GM18508 (cell line): ENCODE measurements around the gene SMPD4.
A peak's percentile ranks its signal among the peaks of the same experiment; 100 is the strongest.
"Not testable (repeated sequence)": the region's sequence is repeated elsewhere in the genome, so short reads cannot be mapped to it uniquely, and the experiment has no call there.

Experiments
- ATAC-seq: cut with Tn5 transposase; IDR thresholded peaks from one replicate; pipeline ENCODE4 v1.9.1; 2021; ENCODE audit warnings: moderate number of reproducible peaks; ENCODE audit not compliant: insufficient read depth, unreplicated experiment

The SMPD4 gene

GRCh38 chr2:130160131-130160530 lies 21.3 kb downstream of the SMPD4 start:
- ATAC-seq, result no peak

DNA sequence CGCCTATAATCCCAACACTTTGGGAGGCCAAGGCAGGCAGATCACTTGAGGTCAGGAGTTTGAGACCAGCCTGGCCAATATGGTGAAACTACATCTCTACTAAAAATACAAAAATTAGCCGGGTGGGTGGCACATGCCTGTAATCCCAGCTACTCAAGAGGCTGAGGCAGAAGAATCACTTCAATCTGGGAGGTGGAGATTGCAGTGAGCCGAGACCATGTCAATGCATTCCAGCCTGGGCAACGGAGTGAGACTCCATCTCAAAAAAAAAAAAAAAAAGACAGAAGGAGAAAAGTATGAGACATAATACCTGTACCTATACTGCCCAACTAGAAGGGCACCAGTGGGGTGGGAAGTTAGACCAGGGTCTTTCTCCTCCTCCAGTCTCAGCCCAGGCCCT lies 22.0 kb downstream of the SMPD4 start:
- ATAC-seq, result not testable (repeated sequence)

DNA sequence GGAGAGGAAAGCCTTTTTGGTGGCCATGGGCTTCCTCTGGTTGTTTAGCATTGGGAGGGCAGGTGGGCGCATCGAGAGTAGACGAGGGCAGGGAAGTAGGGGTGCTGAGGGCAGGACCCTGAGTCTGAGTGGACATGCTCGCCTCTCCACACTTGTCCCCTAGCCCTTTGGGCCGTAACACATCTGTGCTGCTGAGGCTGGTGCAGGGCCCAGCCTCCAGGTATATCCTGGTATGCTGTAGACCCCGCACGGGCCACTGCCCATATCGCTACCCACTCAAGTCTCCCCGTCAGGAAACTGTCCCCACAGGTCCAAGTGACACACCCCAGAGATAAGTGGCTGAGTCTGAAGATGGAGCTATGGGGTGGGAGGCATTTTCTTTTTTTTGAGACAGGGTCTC lies 22.8 kb downstream of the SMPD4 start:
- no peak for ATAC-seq

DNA sequence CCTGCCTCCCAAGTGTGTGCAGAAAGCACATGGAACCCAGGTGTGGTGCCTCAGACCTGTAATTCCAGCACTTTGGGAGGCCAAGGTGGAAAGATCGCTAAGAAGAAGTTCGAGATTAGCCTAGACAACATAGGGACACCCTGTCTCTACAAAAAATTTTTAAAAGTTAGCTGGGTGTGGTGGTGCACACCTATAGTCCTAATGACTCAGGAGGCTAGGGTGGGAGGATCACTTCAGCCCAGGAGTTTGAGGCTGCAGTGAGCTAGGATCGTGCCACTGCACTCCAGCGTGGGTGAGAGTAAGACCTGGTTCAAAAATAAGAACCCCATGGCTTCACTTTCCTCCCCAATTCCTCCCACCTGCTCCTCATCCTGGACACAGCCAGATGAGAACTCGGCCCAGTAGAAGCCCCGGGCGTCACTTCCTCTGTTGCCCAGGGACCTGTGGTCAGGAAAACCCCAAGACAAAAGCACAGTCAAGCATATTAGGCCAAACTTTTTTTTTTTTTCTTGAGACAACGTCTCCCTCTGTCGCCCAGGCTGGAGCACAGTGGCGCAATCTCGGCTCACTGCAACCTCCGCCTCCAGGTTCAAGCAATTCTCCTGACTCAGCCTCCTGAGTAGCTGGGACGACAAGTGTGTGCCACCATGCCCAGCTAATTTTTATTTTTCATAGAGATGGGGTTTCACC lies 23.4 kb downstream of the SMPD4 start:
- peak; percentile 76 for ATAC-seq

GRCh38 chr2:130157354-130157753 lies 24.0 kb downstream of the SMPD4 start:
- peak; percentile 29 for ATAC-seq

- ATAC-seq, result no peak
Observed at GRCh38 chr2:130156624-130157004, 24.8 kb downstream of the SMPD4 start.

DNA sequence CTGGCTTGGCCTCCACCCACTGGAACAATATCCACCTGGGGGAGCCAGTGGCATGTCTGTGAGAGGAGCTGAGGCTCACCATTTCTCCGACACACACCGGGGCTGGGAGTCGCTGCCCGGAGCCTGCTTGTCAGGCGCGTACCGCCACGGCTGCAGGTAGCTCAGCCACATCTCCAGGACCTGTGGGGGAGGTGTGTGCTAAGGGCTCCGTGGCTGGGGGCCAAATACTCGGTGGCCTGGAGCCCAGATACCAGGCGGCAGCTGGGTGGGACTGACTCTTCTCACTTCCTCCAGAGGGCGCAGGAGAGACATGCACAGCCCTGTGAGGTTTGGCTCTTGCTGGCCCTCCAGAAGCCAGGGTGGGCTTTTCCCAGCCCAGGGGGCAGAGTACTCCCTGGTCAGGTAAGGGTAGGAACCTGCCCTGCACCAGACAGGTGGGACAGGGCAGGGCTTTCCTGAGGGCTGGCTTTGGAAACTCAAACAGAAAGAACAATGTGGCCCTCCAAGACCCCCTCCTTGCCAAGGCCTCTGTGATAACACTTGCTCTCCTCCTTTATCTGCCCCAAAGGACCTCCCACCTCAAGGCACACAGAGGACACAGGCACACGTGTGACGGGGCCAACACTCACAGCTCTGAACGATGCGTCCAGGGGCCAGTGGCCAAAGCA lies 25.3 kb downstream of the SMPD4 start:
- not testable (repeated sequence) for ATAC-seq

DNA sequence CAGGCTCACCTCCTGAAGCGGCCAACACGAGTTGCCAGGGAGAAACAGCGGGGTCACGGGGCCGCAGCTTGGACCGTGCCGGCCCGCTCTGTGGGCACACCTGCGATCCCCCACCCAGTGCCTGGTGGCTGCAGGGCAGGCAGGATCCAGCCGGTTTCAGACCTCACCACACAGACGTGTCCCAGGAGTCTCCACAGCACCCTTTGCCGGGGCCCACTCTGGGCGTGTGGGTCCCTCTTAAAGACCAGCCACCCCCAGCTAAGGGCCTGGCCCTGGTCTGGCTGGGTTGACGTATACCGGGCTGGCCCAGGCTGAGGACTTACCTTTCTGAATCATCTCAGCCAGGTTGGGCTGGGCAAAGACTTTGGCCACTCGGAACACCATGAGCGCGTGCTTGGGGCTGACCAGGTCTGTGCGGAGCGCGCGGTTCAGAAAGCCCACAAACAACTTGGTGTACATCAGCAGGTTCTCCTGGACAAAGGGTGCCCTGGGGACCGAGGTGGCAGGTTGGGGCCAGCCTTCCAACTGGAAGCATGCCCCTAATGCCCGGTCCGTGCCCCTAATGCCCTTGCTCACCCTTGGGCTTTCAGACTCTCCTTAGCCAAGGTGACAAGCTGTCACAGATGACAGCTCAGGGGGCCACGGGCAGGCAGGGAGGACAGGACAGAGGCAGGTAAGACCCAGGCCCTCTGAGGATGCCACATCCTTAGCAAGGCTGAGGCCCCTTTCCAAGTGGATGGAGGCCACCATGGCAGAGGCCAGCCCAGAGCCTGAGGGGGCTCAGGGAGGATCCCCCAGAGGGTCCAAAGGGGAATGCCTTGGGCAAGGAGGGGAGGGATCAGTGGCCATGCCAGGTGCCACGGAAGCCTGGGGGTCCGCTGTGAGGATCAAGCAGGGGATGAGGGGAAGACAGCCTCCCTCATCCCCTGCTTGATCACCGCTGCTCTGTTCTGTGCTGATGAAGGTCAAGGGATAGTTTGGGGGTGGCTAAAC lies 26.3 kb downstream of the SMPD4 start:
- ATAC-seq, result no peak

- ATAC-seq, result not testable (repeated sequence)
Observed at GRCh38 chr2:130154423-130154770, 27.0 kb downstream of the SMPD4 start.

DNA sequence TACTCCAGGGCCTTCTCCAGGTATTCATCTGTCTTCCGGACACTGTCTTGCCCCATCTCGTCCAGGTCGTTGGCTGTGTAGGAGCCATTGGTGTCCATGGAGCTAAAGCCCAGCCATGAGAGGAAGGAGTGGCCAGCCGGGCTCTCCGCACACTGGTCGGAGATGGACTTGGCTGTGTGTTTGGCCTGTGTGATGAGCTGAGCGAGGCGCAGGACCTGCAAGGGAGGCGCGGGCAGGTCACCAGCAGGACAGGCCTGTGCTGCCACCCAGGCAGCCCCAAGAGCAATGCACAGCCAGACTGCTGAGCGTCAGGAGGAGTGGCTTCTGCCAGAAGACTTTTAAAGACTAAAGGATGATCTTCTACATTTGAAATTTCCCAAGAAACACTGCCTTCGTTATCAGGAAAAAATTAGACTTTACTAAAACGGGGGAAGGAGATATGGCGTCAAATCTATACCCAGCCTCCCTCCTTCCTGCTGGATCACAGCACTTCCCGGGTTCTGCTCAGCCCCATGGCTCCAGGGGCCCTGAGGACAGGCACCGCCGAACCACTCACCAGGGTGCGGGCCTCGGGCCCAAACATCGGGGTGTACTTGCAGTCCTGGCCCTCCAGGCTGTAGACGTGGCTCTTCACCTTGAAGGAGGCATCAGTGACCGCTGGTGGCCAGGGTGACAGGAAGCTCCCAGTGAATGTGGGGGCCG lies 27.5 kb downstream of the SMPD4 start:
- ATAC-seq, result not testable (repeated sequence)

DNA sequence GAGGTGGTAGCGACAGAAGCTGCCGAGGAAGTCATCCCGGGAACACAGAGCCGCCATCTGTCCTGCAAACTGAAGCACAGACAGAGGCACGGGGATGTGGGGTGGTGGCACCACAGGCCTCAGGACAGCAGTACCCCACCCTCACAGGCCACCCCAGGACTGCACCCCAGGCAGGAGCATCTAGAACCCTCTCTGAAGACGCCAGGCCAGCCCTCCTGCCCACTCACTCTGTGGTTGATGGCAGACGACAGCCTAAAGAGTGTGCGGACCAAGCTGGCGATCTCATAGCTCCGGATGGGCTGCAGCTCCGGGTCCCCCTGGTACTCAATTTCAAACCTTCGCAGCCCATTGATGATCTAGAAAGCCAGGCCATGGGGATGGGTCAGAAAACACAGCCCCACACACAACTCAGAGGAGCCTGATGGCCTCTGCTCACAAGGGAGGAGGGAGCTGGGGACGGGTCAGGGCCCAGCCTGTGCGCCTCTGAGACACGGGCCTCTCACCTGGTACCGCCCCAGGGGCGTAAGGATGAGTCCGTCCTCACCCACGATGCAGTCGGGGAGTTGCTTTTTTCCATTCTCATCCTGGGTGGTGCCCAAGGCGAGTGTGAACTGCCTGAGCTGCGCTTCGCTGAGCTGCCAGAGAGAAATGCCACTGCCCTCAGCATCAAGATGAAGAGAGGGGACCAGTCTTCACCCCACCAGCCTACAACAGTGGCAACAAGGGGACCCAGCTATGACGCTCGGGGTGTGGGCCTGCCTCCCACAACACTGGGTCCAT lies 28.4 kb downstream of the SMPD4 start:
- ATAC-seq, result no peak

- ATAC-seq, result not testable (repeated sequence)
Observed at GRCh38 chr2:130152136-130152815, 29.1 kb downstream of the SMPD4 start.

DNA sequence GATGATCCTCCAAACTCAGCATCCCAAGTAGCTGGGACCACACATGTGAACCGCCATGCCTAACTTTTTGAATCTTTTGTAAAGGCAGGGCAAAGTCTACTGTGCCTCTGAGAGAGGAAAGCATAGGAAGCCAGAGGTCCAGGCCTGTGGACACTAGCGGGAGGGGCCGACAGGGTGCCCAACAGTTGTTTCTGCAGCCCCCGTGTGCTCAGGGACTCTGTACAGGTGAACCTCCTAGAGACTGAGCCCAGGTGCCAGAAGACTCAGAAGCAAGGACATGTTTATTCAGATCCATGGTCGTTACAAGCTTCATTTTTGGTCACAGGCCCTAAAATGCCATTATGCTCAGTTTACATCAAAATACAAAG lies 30.3 kb downstream of the SMPD4 start:
- not testable (repeated sequence) for ATAC-seq

- no peak for ATAC-seq
Observed at GRCh38 chr2:130150181-130151144, 30.9 kb downstream of the SMPD4 start.

DNA sequence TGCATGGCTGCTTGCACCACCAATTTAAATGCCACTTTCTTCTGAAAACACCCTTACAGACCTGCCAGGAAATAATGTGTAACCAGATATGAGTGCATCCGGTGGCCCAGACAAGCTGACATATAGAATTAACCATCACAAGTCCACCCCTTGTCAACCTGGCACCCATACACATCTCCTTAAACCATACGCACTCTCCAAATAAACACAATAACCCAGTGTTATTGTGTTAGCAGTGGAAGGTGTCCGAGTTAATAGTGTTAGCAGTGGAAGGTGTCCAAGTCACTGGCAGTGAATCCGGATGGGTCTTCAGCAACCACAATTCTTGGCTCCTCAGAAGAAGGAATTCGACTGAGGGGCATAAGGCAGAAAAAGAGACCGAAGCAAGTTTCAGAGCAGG lies 32.9 kb downstream of the SMPD4 start:
- not testable (repeated sequence) for ATAC-seq

- ATAC-seq, result peak; percentile 62
Observed at GRCh38 chr2:130145006-130145414, 36.4 kb downstream of the SMPD4 start, which contains the start of gene CCDC74B. Gene CCDC74B (minus strand): TSS chr2:130145112. CDS start chr2:130144996, 116 bp downstream.

DNA sequence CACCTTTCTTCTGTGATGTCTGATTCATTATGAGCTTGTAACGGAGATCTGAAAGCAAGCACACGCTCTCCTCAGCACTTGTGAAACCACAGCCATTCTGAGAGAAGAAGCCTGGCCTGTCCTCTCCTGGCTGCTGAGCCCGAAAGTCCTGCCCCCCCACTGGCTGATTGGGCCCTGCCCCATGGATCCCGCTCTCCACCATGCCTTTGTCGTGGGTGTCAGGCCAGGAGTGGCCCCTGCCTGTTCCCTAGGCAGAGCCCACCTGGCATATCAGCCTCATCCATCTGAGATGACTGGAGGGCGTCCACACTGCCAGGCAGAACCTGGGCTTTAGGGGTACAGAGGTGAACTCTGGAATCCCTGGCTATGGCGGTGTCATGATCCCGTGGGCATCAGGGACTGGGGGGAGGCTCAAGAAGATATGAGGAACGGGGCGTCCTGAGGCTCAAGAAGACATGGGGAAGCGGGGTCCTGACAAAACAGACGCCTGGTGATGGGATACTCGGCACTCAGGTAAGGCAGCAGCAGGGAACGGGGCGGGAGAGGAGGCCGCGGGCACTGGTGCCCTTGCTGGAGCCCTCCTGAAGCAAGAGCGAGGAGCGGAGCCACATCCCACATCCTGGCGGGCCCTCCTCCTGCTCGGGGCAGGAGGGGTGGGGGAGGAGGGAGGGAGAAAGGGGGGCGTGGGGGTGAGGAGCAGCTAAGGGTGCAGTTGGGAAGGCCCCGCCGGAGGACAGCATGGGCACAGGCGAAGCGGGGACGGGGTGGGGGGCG lies 37.9 kb downstream of the SMPD4 start:
- not testable (repeated sequence) for ATAC-seq
